ENCODE measurements around the gene BANF2. TPM values are rescaled to one million over a fixed set of nuclear protein-coding genes. Genes with fewer than 3 reads are reported as not detected.

Gene BANF2
- total and polyA plus RNA-seq, 2 of the 13 experiments (the other 11 are each of a cell fraction or from before 2014, with no cell fraction given): 0.35 TPM; not detected in 1

GRCh38 chr20:17735206-17735804, 35.5 kb downstream of the BANF2 start (continued):
- peak; percentile 40; the same call in 1 of the 2 replicates for TF ChIP-seq FOSL2 (CRISPR knock-in tag; IDR thresholded peaks at IDR 0.05)
- TF ChIP-seq ZNF180 (CRISPR knock-in tag; IDR thresholded peaks at IDR 0.05; ENCODE audit: borderline replicate concordance, low read depth): no peak
- TF ChIP-seq PRDM15 (CRISPR knock-in tag; IDR thresholded peaks at IDR 0.05): no peak
- TF ChIP-seq CEBPZ (IDR thresholded peaks at IDR 0.05; ENCODE audit: low read length): no peak
- no peak for TF ChIP-seq THAP8 (CRISPR knock-in tag; IDR thresholded peaks at IDR 0.05; ENCODE audit: borderline replicate concordance)
- TF ChIP-seq RXRB (CRISPR knock-in tag; IDR thresholded peaks at IDR 0.05; ENCODE audit: borderline replicate concordance): no peak
- no peak for TF ChIP-seq ZNF530 (CRISPR knock-in tag; IDR thresholded peaks at IDR 0.05; ENCODE audit: low read depth)
- TF ChIP-seq ZKSCAN8 (CRISPR knock-in tag; IDR thresholded peaks at IDR 0.05; ENCODE audit: borderline replicate concordance): no peak
- TF ChIP-seq HOXA7 (CRISPR knock-in tag; IDR thresholded peaks at IDR 0.05): no peak
- no peak for TF ChIP-seq ZMAT5 (CRISPR knock-in tag; IDR thresholded peaks at IDR 0.05; ENCODE audit: borderline replicate concordance, low read depth)
- no peak for TF ChIP-seq ZNF142 (CRISPR knock-in tag; IDR thresholded peaks at IDR 0.05)
- TF ChIP-seq ZNF549 (CRISPR knock-in tag; IDR thresholded peaks at IDR 0.05): no peak
- TF ChIP-seq ZMYM3 (CRISPR knock-in tag; IDR thresholded peaks at IDR 0.05): no peak
- no peak for TF ChIP-seq MTA1 (CRISPR knock-in tag; IDR thresholded peaks at IDR 0.05; ENCODE audit: borderline replicate concordance)
- TF ChIP-seq MEF2D (CRISPR knock-in tag; IDR thresholded peaks at IDR 0.05): peak; percentile 8; the same call in 1 of the 2 replicates

Measured in HepG2 (cell line).